ENCODE measurements around the gene TTLL9.

DNA sequence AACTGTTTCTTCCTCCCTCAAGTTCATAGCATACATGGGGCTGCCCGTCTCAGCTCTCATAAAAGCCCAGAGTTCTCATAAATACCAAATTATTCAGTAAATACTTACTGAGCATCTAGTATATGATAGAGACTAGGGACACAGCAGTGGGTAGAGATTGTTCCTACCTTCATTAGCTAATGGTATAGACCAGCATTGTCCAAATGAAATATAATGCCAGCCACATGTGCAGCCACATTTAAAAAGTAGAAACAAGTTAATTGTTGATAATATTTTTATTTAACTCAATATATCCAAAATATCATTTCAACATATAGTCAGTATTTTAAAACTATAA is 1.2 kb downstream of the TTLL9 start:
- TF ChIP-seq POLR2AphosphoS5 (IDR thresholded peaks at IDR 0.05; ENCODE audit: borderline replicate concordance, low read depth, low read length) (no peak), EZH2 (IDR thresholded peaks at IDR 0.05) (no peak), FOXP2 (optimal IDR thresholded peaks at IDR 0.05; ENCODE audit: control extremely low read depth, extremely low read length, insufficient read depth) (no peak)

All from SK-N-MC (cell line).